NCI-H146 (cell line): ENCODE results near the gene CD93.

ENCODE experiments used
- DNase-seq: peaks from one replicate; lab custom pipeline; 2025; lab: John Stamatoyannopoulos, UW

Gene CD93

DNA sequence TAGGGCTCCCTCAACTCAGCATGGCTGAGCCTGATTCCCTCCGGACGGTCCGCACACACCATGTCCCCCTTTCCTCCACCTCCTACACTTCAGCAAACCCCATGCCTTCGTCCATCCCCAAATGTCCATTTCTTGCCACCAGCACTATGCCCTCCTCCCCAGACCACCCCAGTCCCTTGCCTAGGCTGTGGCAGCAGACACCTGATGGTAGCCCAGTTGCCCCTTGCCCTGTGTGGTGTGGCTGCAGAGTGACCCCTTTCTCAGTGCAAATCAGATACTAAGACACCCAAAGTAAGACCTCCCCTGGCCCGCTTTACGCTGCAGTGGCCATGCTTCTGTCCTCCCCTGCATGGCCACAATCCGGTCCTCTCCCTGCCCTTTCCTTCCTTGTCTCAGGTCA is 34.1 kb upstream of the CD93 start:
- no peak for DNase-seq

DNA sequence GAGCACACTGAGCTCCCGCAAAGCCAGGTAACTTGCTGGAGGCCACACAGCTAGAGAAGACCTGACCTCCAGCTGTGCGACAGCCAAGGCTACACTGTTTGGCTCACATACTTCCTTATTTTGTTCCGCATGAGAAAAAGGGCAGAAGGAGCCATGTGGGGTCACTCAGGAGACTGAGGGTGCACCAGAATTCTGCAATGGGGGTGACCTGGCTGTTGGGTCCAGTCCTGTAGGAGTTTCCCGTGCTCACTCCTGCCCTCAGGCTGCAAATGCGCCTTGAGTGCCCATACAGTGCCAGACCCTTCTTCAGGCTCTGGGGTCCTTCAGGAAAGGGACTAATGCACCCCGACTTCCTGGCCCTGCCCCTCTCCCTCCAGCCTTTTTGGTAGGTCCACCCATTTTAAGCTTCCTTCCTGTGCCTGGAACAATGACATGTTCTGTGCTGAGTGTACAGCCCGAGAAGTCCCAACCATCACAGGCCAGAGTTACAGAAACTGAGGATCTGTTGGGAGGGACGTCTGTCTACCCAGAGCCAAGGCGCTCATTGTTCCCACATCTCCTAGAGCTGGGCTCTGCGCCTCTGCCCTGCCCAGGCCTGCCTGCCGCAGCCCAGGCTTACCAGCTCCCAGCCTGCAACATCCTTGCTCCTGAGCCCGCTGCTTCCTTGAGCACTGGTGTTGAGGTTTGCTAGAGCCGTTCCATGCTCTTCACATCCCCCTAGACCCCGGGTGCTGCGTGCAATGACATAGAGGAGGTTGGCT is 33.5 kb upstream of the CD93 start:
- no peak for DNase-seq

DNA sequence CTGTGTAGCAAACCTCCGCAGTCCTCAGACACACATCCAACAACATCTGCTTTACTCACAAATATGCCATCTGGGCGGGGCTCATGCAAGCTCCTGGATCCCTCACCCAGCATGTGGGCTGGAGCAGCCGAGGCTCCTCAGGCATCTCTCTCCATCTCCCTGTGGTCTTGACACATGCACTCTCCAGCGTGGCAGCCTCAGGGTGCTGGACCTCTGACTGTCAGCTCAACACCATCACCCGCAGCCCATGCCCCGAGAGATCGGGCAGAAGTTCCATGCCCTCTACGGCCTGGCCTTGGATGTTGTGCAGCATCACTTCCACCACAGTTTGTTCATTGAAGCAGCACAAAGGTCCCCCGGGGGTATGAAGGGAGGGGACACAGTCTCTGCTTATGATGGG is 32.6 kb upstream of the CD93 start:
- DNase-seq = no peak

DNA sequence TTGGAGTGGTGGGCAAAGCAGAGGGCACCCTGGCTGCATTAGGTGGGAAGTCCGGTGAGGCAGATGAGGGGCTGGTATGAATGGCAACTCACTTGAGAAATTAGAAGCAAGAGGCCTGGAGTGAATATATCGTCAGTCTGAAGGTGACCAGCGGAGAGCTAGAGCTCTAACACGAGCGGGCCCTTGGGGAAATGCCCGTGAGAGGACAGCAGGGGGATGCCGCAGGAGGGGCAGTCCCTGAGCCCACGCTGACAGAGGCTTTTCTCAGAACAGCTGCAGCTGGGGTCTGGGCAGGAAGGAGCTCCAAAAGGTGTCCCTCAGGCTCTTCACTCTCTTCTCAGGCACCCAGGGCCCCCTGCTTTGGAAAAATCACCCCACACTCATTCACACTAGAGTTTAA is 32.0 kb upstream of the CD93 start:
- no peak for DNase-seq

DNA sequence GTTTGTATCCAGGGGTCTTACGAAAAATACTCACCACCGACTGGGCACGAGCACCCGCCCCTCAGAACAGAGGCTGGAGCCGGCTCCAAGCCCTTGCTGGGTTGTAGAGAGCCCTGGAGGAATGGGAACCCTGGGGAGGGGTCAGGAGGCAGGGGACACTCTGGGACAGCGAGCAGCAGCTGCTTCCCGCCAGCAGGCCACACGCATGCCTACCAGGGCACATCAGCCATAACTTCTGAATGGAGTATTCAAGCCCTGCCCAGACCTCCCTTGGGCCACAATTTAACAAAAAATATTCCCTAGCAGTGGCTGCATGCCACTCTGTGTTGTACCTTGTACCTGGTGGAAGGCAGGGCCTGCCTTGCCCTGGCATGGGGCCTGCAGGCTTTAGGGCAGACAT is 31.6 kb upstream of the CD93 start:
- DNase-seq = no peak

DNA sequence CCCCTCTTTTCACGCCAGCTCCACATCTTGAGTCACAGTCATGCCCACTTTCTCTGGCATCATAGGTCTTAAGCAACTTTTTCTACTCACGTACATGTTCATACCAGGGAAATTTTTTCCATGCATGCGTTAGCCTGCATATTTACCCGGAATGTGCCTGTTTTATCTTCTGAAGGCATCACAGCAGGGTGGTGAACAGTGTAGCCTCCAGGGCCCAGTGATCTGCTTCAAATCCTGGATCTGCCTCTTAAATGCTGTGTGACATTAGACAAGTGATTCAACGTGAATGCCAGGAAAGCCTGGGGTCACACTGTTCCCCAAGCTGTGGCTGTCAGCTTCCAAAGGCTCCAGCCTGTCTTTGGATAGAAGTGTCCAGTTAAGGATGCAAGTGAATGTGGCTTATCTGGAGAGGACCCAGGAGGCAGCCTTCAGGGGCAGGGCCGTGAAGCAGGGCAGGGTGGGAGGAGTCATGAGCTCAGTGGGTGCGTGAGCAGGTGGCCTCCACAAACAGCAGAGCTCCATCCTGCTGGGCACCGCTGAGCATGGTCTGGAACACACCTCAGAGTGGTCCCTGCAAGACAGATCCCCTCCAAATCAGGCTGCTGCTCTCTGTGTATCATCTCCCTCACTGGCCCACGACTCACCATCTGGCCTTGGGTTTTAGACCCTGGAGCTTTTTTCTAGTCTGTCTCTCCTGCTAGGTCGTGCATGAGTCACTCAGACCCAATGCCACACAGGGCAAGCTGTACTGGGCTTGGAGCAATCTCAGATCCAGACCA is 30.4 kb upstream of the CD93 start:
- peak; percentile 73 for DNase-seq

DNA sequence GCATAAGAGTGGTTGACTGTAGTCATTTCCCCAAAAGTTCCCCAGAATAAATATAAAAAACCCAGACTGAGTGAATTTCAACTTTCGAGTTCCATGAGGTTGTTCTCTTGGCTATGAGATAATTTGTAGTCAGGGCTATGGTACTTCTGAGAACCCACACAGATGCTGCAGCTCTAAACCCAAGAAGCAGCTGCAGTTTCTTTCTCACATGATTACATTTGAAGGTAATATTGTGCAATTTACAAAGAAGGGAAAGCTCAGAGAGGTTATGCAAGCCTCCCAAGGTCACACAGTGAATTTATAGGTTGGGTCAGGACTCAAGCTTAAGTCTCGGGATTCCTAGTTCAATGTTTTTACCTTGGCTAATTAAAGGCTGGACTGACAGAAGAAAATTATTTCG is 29.7 kb upstream of the CD93 start:
- no peak for DNase-seq

DNA sequence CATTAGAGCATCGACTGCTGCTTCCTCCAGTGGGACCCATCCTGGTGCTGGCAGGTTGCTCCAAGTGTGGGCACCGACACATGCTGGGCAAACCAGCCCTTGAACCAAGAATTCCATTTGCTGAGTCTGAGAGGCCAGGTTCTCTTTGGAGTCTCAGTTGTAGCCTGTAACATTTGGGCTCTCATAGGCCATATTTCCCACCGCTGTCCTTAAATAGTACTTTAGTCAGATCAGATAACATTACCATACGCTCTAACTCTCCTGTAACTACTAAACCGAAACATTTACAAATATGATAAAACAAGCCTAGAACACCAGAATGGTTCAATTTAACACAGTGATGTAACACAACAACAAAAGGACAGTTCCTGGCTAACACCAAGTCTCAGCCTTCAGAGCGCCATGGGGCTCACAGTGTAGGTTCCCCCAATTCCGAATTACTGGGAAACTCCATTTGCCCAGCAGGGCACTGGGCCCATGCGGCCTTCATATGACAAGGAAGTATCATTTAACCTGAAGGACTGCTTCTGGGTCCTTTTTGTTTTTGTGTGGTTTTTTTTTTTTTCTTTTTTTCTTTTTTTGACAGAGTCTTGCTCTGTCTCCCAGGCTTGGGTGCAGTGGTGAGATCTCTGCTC is 28.4 kb upstream of the CD93 start:
- no peak for DNase-seq

DNA sequence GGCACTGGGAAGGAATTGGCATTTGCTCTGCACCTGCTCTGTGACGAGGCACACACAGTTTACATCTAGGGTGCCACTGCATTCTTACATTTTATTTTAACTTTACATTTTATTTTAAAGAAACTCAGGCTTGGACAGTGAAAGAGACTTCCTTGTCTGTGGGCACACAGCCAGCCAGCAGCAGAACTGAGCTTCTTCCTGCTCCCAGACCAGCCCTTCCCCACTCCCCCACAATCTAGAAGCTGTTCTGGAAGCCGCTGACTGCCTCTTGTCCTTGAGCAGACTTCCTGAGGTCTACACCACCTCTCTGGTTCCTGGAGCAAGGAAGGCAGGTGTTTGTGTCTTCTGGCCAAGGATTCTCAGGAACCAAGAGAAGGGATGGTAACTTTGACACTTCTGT is 27.9 kb upstream of the CD93 start:
- no peak for DNase-seq

DNA sequence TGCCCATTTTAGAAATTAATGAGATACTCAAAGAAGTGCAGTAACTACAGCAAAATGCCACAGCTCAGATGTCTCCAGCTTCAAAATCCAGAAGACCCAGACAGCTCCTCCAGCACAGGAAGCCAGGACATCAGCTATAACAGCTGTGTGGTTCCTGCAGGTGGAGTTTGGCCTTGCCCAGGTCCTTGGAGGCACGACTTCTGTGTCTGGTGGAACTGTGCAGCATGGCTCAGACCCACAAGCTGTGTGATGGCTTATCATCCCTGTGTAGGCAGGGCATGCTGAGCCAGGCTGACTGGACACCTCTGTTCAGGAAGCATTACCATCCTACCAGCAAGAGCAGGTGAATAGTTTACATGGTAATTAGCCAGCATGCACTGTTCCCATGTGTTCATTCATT is 26.5 kb upstream of the CD93 start:
- DNase-seq = peak; percentile 59

DNA sequence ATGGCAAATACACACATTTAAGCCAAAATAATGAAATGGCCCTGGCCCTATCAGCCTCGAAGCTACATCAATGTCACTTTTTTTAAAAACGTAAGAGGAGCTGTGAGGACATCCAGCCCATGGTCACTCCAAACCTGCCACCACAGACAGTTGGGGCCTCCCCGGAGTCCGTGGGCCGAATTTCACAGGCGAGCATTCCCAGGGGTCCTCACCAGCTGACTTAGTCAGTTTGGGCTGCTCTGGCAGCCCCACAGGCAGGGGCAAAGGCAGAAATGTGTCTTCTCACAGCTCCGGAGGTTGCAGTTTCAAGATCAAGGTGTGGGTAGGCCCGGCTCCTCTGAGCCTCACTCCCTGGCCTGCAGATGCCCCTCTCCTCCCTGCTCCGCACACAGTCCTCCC is 25.8 kb upstream of the CD93 start:
- DNase-seq = no peak

DNA sequence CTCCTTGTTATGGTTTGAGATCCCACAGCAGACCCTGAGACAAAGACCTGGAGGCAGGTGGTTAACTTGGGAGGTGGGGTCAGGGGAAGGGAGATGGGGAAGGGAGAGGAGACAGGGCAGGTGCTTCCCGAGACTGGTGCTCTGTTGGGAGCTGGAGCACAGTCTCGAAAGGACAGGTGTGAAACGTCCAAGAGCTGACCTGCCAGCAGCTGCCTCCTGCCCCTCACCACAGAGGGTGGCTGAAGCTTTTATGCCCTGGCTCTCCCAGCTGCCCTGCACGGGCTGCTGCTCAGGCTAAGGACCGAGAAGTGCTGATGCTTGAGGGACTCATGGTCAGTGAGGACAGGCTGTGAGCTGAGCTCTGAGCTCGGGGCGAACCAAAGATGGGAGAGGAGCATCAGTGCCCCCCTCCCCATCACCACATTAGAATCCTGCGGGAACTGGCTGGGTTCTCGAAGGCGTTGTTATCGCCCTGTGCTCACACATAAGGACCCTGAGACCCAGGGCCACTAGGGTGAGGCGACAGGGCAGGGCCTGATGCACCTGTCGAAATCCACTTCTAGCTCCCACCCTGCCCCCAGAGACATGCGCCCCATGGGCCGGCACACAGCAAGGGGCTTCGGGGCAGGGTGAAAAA is 25.3 kb upstream of the CD93 start:
- peak; percentile 98 for DNase-seq

DNA sequence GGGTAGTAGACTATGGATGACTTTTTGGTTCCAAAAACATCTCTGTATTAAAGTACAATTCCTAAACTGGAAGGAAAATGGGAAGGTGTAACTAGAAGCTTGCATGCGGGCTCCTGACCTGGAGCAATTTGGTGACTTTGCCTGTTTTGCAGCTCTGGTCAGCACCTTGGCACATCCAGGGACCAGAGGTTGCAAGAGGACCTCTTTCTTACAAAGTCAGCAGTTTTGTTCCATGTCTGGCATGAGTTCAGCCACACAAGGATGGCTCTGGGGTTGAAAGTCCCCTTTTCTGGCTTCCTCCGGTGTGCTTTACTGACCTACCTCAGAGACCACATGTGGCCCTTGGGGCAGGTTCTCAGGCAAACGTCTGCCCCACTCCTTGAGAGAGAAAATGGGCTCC is 22.7 kb upstream of the CD93 start:
- no peak for DNase-seq

DNA sequence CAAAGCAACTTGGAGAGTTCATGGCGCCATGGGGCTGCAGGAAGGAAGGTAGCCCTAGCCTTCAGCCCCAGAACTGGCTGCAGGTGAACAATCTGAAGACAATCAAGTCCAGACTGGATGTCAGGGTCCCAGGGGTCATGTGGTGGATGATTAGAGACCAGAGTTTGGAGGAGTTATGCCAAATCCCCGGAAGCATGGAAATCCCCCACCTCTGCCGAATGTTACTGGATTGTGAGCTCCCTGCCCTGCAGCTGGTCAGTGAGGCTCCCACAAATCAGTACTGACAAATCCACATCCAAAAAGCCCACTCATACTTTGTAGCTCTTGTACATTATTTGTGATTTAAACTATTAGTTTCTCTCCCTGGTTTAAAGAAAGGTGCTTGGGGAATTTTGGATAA is 21.3 kb upstream of the CD93 start:
- no peak for DNase-seq

DNA sequence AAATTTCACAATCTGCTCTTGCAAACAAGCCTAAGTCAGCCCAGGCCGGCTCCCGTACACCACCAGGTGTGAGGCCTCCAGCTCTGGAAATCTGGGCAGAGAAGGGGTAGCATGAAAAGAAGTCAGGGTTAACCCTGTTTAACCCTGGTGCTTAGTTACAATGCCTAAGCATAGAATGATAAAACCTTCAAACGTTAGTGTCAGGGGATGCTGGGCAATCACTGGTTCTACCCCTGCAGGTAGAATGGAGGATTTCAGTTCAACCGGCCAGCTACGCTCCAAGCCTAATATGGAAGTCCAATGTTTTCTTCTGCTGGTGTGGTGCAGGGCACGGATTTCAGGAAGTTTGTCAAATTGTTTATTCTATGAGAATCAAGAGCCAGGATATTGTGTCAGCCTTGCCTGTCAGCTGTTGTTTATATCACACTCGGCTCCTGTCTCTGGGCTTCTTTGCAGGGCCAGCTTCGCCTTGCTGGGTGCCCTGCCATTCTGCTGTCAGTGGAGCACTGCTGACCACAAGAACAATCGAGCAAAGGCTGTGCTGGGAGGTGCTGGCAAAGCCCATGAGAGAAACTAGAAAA is 20.2 kb upstream of the CD93 start:
- no peak for DNase-seq

DNA sequence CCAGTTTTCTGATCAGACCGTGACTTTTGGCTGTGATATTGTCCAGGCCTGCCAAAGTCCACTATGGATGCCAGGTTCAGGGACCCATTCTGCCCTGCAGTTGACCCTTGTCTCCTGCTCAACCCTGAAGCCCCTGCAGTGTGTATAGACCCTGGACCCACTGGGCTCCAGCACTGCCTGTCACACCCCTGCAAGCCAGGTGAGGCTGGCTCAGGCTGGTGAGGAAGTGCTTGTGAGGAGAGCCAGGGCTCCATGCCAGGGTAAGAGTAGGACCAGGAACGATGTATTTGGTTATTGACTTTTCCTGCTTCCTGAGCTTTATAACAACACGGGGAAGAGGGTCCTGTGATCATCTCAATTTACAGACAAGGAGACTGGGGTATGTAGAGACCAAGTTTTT is 19.1 kb upstream of the CD93 start:
- DNase-seq = no peak

DNA sequence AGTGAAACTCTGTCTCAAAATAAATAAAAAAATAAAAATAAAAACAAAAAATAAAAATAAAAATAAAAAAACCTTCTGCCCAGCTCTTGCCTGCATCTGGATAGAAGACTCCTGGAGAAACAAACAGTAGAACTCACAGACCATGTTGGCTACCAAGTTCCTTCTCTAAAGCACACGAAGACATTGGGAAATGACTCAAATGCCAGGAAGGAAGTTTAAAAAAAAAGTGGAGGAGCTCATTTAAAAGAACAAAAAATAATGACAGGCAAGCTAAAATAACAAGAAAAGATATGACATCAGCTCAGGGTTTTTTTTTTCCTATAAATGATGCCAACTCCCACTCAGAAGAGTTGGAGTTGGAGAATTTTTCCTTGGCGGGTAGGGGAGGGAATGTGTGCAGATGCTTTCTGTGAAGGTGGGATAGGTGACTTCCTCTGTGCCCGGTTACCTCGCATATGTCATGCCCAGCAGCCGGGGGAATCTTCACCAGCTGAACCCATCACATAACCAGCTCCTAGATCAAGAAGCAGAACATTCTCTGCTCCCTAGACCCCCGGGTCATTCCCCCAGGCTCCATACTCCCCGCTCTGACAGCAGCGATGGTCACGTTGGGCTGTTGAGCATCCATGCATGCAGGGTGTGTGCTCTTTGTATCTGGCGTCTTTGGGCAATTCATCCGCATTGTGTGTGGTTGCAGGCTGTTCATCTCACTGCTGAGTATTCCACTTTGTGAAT is 17.3 kb upstream of the CD93 start:
- DNase-seq = no peak

DNA sequence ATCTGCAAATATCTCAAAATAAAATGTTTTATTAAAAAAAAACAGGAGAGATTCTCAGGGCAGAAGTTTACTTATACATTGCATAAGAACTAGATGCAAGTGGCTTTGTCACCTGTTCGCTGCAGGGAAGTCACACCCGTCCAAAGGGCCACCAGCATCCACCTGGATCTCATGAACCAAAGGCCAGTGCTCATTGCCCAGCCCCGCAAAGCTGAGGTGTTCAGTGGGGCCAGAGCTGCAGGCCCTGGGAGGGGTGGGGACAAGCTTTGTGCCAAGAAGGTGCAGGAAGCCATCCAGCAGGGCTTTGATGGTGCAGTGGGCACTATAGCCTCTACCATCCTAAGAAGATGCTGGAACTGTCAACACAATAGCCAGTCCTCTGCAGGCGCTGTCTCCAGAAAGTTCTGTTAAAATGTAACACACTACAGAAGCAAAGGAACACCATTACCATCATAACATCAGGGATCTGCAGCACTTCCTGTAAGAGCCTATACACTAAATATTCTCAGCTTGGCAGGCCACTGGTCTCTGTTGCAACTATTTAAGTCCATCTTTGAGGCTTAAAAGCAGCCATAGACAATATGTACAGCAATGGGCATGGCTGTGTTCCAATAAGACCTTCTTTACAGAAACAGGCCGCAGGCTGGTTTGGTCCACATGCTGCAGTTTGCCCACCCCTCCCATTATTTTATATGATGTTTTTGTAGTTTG is 15.7 kb upstream of the CD93 start:
- DNase-seq = no peak

DNA sequence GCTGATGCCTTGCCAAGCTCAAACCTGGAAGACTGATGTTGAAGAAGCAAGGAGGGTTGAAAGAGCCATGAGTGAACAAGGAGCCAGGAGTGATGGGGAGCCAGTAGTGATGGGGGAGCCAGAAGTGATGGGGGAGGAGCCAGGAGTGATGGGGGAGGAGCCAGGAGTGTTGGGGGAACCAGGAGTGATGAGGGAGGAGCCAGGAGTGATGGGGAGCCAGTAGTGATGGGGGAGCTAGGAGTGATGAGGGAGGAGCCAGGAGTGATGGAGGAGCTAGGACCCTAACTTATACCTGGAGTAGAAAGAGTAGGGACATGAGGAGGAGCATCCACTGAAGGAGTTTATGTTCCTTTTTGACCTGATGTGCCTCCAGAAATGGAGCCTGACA is 14.6 kb upstream of the CD93 start:
- DNase-seq = no peak

DNA sequence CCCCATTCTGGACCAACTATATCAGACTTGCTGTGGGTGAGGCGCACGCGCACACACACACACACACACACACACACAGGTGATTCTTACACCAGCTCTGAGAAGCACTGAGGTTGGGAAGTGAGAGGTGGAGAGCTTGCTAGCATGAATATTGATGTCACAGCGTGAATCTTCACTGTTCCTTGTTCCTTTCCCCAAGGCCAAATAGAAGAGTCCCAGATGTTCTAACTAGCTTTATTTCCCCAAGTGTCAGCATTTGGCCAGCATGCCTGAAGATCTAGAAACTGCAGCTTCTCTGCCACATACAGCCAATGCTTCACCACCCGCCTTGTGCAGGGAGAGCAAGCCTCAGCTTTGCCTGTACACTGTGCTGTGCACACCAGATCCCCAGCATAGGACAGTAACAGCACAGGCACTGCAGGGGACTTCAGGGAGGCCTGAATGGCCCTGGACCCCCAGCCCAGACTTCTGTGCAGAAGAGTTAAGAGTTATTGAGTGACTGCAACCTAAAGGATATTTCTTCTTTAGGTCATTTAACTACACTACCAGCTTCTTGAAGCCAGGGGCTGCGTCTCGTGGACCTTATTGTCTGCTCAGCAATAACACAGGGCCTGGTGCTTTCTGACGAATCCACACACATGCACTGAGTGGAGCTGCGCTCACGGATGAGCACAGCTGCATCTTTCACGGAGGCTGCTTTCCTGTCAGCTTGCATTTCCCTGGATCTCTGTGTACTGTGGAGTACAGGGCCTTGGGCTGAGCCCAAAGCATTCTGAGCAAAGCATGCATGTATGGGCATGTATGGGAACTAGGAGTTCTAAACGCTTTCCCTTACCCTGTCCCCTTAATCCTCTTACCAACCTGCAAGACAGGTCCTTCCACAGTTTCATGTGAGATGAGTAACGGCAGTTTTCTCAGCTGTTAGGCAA is 13.9 kb upstream of the CD93 start:
- DNase-seq = no peak
